ENCODE results near the gene FSTL3.
A peak's percentile ranks its signal among the peaks of the same experiment; 100 is the strongest.

FSTL3 gene

GRCh38 chr19:639253-640160 is 36.7 kb upstream of the FSTL3 start, which contains the start of gene FGF22:
FGF22 (plus strand) TSS chr19:639879; CDS start chr19:639926, 47 bp downstream.
- H3K4me3 ChIP-seq (ENCODE audit: low read length), result peak within 1 kb of the TSS; percentile 80
- peak; percentile 97 for DNase-seq (ENCODE audit: low read depth)
- H3K27me3 ChIP-seq (replicated peaks; ENCODE audit: control insufficient read depth, insufficient read depth, low read length), result no peaks in the 10 kb centered on the region
- H3K4me1 ChIP-seq (ENCODE audit: control insufficient read depth, insufficient read depth, low read length), result peaks cover 3% of the 10 kb centered on the region
- peaks cover under 1% of the 10 kb centered on the region for H3K36me3 ChIP-seq (ENCODE audit: control insufficient read depth, insufficient read depth, low read length, severe bottlenecking)
- H3K9ac ChIP-seq (ENCODE audit: low read length), result peak within 1 kb of the TSS; percentile 68
- H3K9me3 ChIP-seq (ENCODE audit: control insufficient read depth, low read length), result no peaks in the 10 kb centered on the region

GRCh38 chr19:640161-640558 is 36.0 kb upstream of the FSTL3 start:
- Histone ChIP-seq H3K9ac (ENCODE audit: low read length) (no peak overlapping the region), H3K9me3 (ENCODE audit: control insufficient read depth, low read length) (no peaks in the 10 kb centered on the region), H3K36me3 (ENCODE audit: control insufficient read depth, insufficient read depth, low read length, severe bottlenecking) (peaks cover 7% of the 10 kb centered on the region), H3K4me3 (ENCODE audit: low read length) (peak overlapping the region; percentile 59), H3K4me1 (ENCODE audit: control insufficient read depth, insufficient read depth, low read length) (peaks cover 3% of the 10 kb centered on the region), H3K27me3 (replicated peaks; ENCODE audit: control insufficient read depth, insufficient read depth, low read length) (no peaks in the 10 kb centered on the region)
- DNase-seq (ENCODE audit: low read depth), result no peak

- H3K36me3 ChIP-seq (ENCODE audit: control insufficient read depth, insufficient read depth, low read length, severe bottlenecking), result peaks cover 7% of the 10 kb centered on the region
- H3K4me1 ChIP-seq (ENCODE audit: control insufficient read depth, insufficient read depth, low read length), result peaks cover 3% of the 10 kb centered on the region
- no peak overlapping the region for H3K9ac ChIP-seq (ENCODE audit: low read length)
- H3K4me3 ChIP-seq (ENCODE audit: low read length), result no peak overlapping the region
- H3K27me3 ChIP-seq (replicated peaks; ENCODE audit: control insufficient read depth, insufficient read depth, low read length), result no peaks in the 10 kb centered on the region
- no peak for DNase-seq (ENCODE audit: low read depth)
- no peaks in the 10 kb centered on the region for H3K9me3 ChIP-seq (ENCODE audit: control insufficient read depth, low read length)
Measured at GRCh38 chr19:640606-641189, 35.5 kb upstream of the FSTL3 start.

GRCh38 chr19:641702-642101 is 34.5 kb upstream of the FSTL3 start:
- DNase-seq (ENCODE audit: low read depth), result no peak
- Histone ChIP-seq H3K36me3 (ENCODE audit: control insufficient read depth, insufficient read depth, low read length, severe bottlenecking) (peaks cover 13% of the 10 kb centered on the region), H3K9me3 (ENCODE audit: control insufficient read depth, low read length) (no peaks in the 10 kb centered on the region), H3K4me1 (ENCODE audit: control insufficient read depth, insufficient read depth, low read length) (peaks cover 3% of the 10 kb centered on the region), H3K9ac (ENCODE audit: low read length) (no peak overlapping the region), H3K27me3 (replicated peaks; ENCODE audit: control insufficient read depth, insufficient read depth, low read length) (no peaks in the 10 kb centered on the region), H3K4me3 (ENCODE audit: low read length) (no peak overlapping the region)

- Histone ChIP-seq H3K27me3 (replicated peaks; ENCODE audit: control insufficient read depth, insufficient read depth, low read length) (no peaks in the 10 kb centered on the region), H3K9ac (ENCODE audit: low read length) (no peak overlapping the region), H3K9me3 (ENCODE audit: control insufficient read depth, low read length) (no peaks in the 10 kb centered on the region), H3K36me3 (ENCODE audit: control insufficient read depth, insufficient read depth, low read length, severe bottlenecking) (peaks cover 26% of the 10 kb centered on the region), H3K4me3 (ENCODE audit: low read length) (no peak overlapping the region), H3K4me1 (ENCODE audit: control insufficient read depth, insufficient read depth, low read length) (peaks cover 3% of the 10 kb centered on the region)
- DNase-seq (ENCODE audit: low read depth), result no peak
Measured at GRCh38 chr19:642767-643727, 33.1 kb upstream of the FSTL3 start.

- H3K27me3 ChIP-seq (replicated peaks; ENCODE audit: control insufficient read depth, insufficient read depth, low read length), result no peaks in the 10 kb centered on the region
- H3K36me3 ChIP-seq (ENCODE audit: control insufficient read depth, insufficient read depth, low read length, severe bottlenecking), result peaks cover 32% of the 10 kb centered on the region
- no peak overlapping the region for H3K9ac ChIP-seq (ENCODE audit: low read length)
- DNase-seq (ENCODE audit: low read depth), result no peak
- peaks cover 3% of the 10 kb centered on the region for H3K4me1 ChIP-seq (ENCODE audit: control insufficient read depth, insufficient read depth, low read length)
- no peak overlapping the region for H3K4me3 ChIP-seq (ENCODE audit: low read length)
- H3K9me3 ChIP-seq (ENCODE audit: control insufficient read depth, low read length), result no peaks in the 10 kb centered on the region
Measured at GRCh38 chr19:643736-644135, 32.5 kb upstream of the FSTL3 start.

GRCh38 chr19:644363-644762 is 31.8 kb upstream of the FSTL3 start:
- Histone ChIP-seq H3K4me1 (ENCODE audit: control insufficient read depth, insufficient read depth, low read length) (peaks cover under 1% of the 10 kb centered on the region), H3K27me3 (replicated peaks; ENCODE audit: control insufficient read depth, insufficient read depth, low read length) (no peaks in the 10 kb centered on the region), H3K36me3 (ENCODE audit: control insufficient read depth, insufficient read depth, low read length, severe bottlenecking) (peaks cover 36% of the 10 kb centered on the region), H3K4me3 (ENCODE audit: low read length) (no peak overlapping the region), H3K9me3 (ENCODE audit: control insufficient read depth, low read length) (no peaks in the 10 kb centered on the region), H3K9ac (ENCODE audit: low read length) (no peak overlapping the region)
- DNase-seq (ENCODE audit: low read depth), result no peak

GRCh38 chr19:644789-645188 is 31.4 kb upstream of the FSTL3 start:
- H3K36me3 ChIP-seq (ENCODE audit: control insufficient read depth, insufficient read depth, low read length, severe bottlenecking), result peaks cover 39% of the 10 kb centered on the region
- no peaks in the 10 kb centered on the region for H3K27me3 ChIP-seq (replicated peaks; ENCODE audit: control insufficient read depth, insufficient read depth, low read length)
- no peaks in the 10 kb centered on the region for H3K9me3 ChIP-seq (ENCODE audit: control insufficient read depth, low read length)
- DNase-seq (ENCODE audit: low read depth), result no peak
- no peaks in the 10 kb centered on the region for H3K4me1 ChIP-seq (ENCODE audit: control insufficient read depth, insufficient read depth, low read length)
- H3K4me3 ChIP-seq (ENCODE audit: low read length), result no peak overlapping the region
- H3K9ac ChIP-seq (ENCODE audit: low read length), result no peak overlapping the region

GRCh38 chr19:645912-646778 is 30.0 kb upstream of the FSTL3 start:
- no peak overlapping the region for H3K4me3 ChIP-seq (ENCODE audit: low read length)
- H3K9me3 ChIP-seq (ENCODE audit: control insufficient read depth, low read length), result no peaks in the 10 kb centered on the region
- H3K36me3 ChIP-seq (ENCODE audit: control insufficient read depth, insufficient read depth, low read length, severe bottlenecking), result peaks cover 43% of the 10 kb centered on the region
- no peaks in the 10 kb centered on the region for H3K27me3 ChIP-seq (replicated peaks; ENCODE audit: control insufficient read depth, insufficient read depth, low read length)
- no peak for DNase-seq (ENCODE audit: low read depth)
- H3K9ac ChIP-seq (ENCODE audit: low read length), result no peak overlapping the region
- H3K4me1 ChIP-seq (ENCODE audit: control insufficient read depth, insufficient read depth, low read length), result no peaks in the 10 kb centered on the region

- H3K9ac ChIP-seq (ENCODE audit: low read length), result no peak overlapping the region
- H3K4me3 ChIP-seq (ENCODE audit: low read length), result no peak overlapping the region
- H3K27me3 ChIP-seq (replicated peaks; ENCODE audit: control insufficient read depth, insufficient read depth, low read length), result no peaks in the 10 kb centered on the region
- H3K4me1 ChIP-seq (ENCODE audit: control insufficient read depth, insufficient read depth, low read length), result no peaks in the 10 kb centered on the region
- H3K36me3 ChIP-seq (ENCODE audit: control insufficient read depth, insufficient read depth, low read length, severe bottlenecking), result peaks cover 50% of the 10 kb centered on the region
- no peak for DNase-seq (ENCODE audit: low read depth)
- no peaks in the 10 kb centered on the region for H3K9me3 ChIP-seq (ENCODE audit: control insufficient read depth, low read length)
Measured at GRCh38 chr19:646779-647565, 29.2 kb upstream of the FSTL3 start.

All from adipocyte (in vitro differentiated cells).